Fibroblast of skin of back (primary cell): ENCODE data around the gene USP17L11. TPM values are rescaled to one million over a fixed set of nuclear protein-coding genes. Genes with fewer than 3 reads are reported as not detected.
"Not testable (repeated sequence)": the region's sequence is repeated elsewhere in the genome, so short reads cannot be mapped to it uniquely, and the experiment has no call there.

ENCODE experiments used
- DNase-seq: peaks from one replicate; pipeline ENCODE4 v3.0.0-alpha.2; 2013
- polyA plus RNA-seq, 2 experiments: library from polyadenylated mRNA; unstranded; fragments of 120-200 nt; gene quantifications; one replicate each; pipeline ENCODE4 v1.2.1, GENCODE V29; 2013; ENCODE audit not compliant: insufficient read length in 2 of 2

Gene USP17L11
- polyA plus RNA-seq (2013, experiment 1 of 2; ENCODE audit: insufficient read length), result not detected
- polyA plus RNA-seq (2013, experiment 2 of 2; ENCODE audit: insufficient read length), result not detected

GRCh38 chr4:9215105-9215504 is at the start of gene USP17L11:
TSS of gene USP17L11 (plus strand) at chr4:9215405. CDS start at chr4:9215405, 0 bp downstream.
- DNase-seq, result not testable (repeated sequence)

DNA sequence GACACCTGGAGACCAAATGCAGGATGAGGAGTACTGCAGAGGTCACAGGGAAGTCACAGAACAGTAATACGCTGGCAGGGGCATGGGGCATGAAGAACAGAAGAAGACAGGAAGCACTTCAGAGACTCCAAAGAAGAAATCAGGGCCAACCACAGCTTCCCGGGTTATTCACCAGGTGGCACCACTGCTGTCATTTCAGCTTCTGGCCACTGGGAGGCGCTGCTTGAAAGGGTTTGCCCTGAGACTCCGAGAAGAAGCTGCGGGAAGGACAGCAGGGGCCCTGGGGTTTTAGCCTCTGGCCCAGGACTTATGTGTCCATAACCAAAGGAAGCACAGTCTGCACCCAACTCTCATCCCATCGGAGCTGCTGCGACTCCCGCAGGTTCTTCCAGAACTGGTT is 49.2 kb upstream of the USP17L11 start:
- not testable (repeated sequence) for DNase-seq

DNA sequence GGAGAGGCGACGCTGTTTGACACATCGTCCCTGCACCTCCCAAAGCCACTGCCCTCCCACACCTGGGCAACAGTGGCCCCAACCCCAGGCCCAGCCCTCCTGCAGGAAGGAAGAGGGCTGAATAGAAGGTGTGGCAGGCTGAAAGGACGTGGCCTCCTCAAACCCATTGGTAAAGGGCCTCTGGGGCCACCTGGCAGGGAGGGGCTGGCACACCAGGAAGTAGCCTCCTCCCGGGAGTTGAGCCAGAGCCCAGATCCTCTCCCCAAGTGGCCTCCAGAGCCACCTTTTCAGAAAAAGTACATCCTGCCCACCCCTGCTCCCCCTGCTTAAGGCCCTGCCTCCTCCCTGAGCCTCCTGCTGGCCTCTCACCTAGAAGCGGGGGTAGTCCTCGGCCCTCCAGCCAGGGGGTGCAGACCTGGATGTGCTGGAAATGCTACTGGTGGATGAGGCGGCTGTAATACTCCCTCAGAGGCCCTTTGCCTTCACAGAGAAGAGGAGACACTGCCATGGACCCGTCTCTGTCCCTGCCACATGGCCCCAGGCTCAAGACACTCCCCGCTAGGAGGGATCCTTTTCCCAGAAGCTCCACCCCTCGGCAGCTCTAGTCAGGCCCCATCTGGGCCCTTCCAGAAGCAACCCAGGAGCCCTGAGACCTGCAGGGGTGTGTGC is 45.3 kb upstream of the USP17L11 start, which contains the start of gene FAM90A26:
FAM90A26 (plus strand) TSS at position 619 of the 669 bp plus-strand sequence. CDS start 2,764 bp downstream, outside the sequence.
- not testable (repeated sequence) for DNase-seq

GRCh38 chr4:9210357-9210756 is 4.8 kb upstream of the USP17L11 start, which contains the start of gene USP17L10:
TSS of gene USP17L10 (plus strand) at chr4:9210657. CDS start at chr4:9210657, 0 bp downstream.
- DNase-seq, result not testable (repeated sequence)

DNA sequence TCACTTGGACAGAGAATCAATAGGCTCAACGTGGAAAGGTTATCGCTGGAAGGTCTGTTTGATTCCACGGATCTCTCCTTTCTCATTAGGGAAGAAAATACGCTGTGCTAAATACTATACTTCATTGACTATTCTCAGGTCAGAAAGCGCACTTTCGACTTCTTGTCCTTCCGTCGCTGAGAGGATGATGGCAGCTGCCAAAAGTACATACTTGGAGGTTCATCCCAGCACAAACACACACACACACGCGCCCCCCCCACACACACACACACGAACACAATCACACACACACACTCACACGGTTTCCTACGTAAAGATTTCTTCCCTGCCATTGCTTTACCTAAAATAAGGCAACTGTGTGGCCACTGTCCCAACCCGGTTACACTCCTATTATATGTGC is 504 bp upstream of the USP17L11 start:
- not testable (repeated sequence) for DNase-seq

DNA sequence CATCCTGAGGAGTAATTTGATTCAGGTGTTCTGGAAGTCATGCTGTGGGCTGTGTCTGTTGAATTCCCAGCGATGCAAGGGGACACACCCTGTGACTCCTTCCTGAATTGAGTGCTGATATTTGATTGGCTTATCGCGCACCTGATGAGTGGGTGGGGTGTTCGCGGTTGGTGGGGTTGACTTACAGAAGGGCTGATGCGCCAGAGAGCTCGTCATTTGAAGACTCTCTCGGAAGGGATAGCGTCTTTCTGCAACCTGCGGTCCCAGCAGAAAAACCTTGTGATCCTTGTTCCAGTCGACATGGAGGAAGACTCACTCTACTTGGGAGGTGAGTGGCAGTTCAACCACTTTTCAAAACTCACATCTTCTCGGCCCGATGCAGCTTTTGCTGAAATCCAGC is 4.6 kb downstream of the USP17L11 start, which contains the start of gene USP17L12:
USP17L12 (plus strand) TSS at position 301 of the 400 bp plus-strand sequence; CDS start at position 301, 0 bp downstream.
- not testable (repeated sequence) for DNase-seq

DNA sequence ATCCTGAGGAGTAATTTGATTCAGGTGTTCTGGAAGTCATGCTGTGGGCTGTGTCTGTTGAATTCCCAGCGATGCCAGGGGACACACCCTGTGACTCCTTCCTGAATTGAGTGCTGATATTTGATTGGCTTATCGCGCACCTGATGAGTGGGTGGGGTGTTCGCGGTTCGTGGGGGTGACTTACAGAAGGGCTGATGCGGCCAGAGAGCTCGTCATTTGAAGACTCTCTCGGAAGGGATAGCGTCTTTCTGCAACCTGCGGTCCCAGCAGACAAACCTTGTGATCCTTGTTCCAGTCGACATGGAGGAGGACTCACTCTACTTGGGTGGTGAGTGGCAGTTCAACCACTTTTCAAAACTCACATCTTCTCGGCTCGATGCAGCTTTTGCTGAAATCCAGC is 9.4 kb downstream of the USP17L11 start, which contains the start of gene USP17L13:
USP17L13 (plus strand) TSS at position 301 of the 400 bp plus-strand sequence; CDS start at position 301, 0 bp downstream.
- not testable (repeated sequence) for DNase-seq

- not testable (repeated sequence) for DNase-seq
Measured at GRCh38 chr4:9230249-9230648, 15.0 kb downstream of the USP17L11 start.

DNA sequence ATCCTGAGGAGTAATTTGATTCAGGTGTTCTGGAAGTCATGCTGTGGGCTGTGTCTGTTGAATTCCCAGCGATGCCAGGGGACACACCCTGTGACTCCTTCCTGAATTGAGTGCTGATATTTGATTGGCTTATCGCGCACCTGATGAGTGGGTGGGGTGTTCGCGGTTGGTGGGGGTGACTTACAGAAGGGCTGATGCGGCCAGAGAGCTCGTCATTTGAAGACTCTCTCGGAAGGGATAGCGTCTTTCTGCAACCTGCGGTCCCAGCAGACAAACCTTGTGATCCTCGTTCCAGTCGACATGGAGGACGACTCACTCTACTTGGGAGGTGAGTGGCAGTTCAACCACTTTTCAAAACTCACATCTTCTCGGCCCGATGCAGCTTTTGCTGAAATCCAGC is 18.9 kb downstream of the USP17L11 start, which contains the start of gene USP17L15:
USP17L15 (plus strand) TSS at position 301 of the 400 bp plus-strand sequence; CDS start at position 301, 0 bp downstream.
- DNase-seq, result not testable (repeated sequence)

DNA sequence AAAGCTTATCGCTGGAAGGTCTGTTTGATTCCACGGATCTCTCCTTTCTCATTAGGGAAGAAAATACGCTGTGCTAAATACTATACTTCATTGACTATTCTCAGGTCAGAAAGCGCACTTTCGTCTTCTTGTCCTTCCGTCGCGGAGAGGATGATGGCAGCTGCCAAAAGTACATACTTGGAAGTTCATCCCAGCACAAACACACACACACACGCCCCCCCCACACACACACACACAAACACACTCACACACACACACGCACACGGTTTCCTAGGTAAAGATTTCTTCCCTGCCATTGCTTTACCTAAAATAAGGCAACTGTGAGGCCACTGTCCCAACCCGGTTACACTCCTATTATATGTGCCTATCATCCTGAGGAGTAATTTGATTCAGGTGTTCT is 23.3 kb downstream of the USP17L11 start:
- not testable (repeated sequence) for DNase-seq

GRCh38 chr4:9243579-9243978 is 28.4 kb downstream of the USP17L11 start, which contains the start of gene USP17L17:
TSS of gene USP17L17 (plus strand) at chr4:9243879. CDS start at chr4:9243879, 0 bp downstream.
- DNase-seq, result not testable (repeated sequence)

- DNase-seq, result not testable (repeated sequence)
Measured at GRCh38 chr4:9247953-9248680, 32.9 kb downstream of the USP17L11 start, which contains the start of gene USP17L18. TSS of gene USP17L18 (plus strand) at chr4:9248630. CDS start at chr4:9248630, 0 bp downstream.

DNA sequence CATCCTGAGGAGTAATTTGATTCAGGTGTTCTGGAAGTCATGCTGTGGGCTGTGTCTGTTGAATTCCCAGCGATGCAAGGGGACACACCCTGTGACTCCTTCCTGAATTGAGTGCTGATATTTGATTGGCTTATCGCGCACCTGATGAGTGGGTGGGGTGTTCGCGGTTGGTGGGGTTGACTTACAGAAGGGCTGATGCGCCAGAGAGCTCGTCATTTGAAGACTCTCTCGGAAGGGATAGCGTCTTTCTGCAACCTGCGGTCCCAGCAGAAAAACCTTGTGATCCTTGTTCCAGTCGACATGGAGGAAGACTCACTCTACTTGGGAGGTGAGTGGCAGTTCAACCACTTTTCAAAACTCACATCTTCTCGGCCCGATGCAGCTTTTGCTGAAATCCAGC is 37.9 kb downstream of the USP17L11 start, which contains the start of gene USP17L19:
USP17L19 (plus strand) TSS at position 301 of the 400 bp plus-strand sequence; CDS start at position 301, 0 bp downstream.
- not testable (repeated sequence) for DNase-seq

DNA sequence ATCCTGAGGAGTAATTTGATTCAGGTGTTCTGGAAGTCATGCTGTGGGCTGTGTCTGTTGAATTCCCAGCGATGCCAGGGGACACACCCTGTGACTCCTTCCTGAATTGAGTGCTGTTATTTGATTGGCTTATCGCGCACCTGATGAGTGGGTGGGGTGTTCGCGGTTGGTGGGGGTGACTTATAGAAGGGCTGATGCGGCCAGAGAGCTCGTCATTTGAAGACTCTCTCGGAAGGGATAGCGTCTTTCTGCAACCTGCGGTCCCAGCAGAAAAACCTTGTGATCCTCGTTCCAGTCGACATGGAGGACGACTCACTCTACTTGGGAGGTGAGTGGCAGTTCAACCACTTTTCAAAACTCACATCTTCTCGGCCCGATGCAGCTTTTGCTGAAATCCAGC is 42.6 kb downstream of the USP17L11 start, which contains the start of gene USP17L20:
USP17L20 (plus strand) TSS at position 301 of the 400 bp plus-strand sequence; CDS start at position 301, 0 bp downstream.
- DNase-seq, result not testable (repeated sequence)

- DNase-seq, result not testable (repeated sequence)
Measured at GRCh38 chr4:9262572-9262971, 47.4 kb downstream of the USP17L11 start, which contains the start of gene USP17L21. TSS of gene USP17L21 (plus strand) at chr4:9262872. CDS start at chr4:9262872, 0 bp downstream.
